Measurements from ENCODE around the gene FSCB. TPM values are rescaled to one million over a fixed set of nuclear protein-coding genes. Genes with fewer than 3 reads are reported as not detected.
A peak's percentile ranks its signal among the peaks of the same experiment; 100 is the strongest.

The FSCB gene
- total RNA-seq, 1 experiment from 2014 or later, result 0.15 TPM

DNA sequence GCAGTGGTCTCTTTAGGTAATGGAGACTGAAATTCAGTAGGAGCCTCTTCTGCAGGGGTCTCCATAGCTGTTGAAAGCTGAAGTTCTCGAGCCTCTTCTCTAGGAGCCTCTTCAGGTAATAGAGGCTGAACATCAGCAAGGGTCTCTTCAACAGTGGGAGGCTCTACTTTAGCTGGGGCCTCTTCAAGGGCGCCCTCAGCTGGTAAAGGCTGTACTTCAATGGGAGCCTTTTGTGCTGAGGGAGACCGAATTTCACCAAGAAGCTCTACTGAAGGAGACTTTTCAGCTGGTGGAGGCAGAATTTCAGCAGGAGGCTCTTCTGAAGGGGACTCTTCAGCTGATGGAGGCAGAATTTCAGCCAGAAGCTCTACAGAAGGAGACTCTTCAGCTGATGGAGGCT is 1.5 kb downstream of the FSCB start:
- no peaks in the 10 kb centered on the region for H3K36me3 ChIP-seq (ENCODE audit: low read depth, low read length)

DNA sequence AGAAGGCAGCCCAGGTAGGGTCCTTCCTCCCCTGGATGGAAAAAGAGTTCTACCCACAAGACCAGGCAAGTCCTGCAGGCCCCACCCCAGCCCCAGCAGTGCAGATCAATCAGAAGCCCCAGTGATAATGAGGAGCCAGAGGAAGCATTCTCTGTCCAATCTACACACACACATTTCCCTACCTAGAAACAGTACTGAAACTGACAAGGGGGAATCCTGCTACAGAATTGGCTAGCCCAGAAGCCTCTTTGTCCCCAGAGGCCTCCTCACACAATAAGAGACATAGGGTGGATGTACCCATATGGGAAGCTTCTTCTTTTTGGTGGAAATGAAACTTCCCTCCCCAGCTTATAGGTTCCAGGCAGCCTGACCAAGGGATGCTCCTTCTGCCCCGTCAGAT is 9.9 kb downstream of the FSCB start:
- Histone ChIP-seq H3K36me3 (ENCODE audit: low read depth, low read length) (no peaks in the 10 kb centered on the region), H3K9me3 (ENCODE audit: low read length) (no peaks in the 10 kb centered on the region), H4K20me1 (ENCODE audit: low read length) (no peaks in the 10 kb centered on the region), H3K4me2 (ENCODE audit: low read length) (no peak overlapping the region), H2AFZ (ENCODE audit: low read length) (no peak overlapping the region), H3K4me3 (ENCODE audit: low read length) (no peak overlapping the region), H3K9me2 (replicated peaks; ENCODE audit: low read length) (no peaks in the 10 kb centered on the region; the same call in 1 of the 2 replicates), H3K27ac (ENCODE audit: low read length) (no peak overlapping the region), H3K4me1 (ENCODE audit: insufficient read depth, low read length) (no peaks in the 10 kb centered on the region), H3F3A (ENCODE audit: low read length, unreplicated experiment) (no peaks in the 10 kb centered on the region), H3K9ac (ENCODE audit: low read length) (no peak overlapping the region), H3K79me2 (ENCODE audit: low read length) (no peaks in the 10 kb centered on the region), H3K27me3 (ENCODE audit: low read length) (no peaks in the 10 kb centered on the region)
- DNase-seq (no peak), ATAC-seq (no peak)
- intact Hi-C loops (cut with micrococcal nuclease), result no loop called here
- POLR2A ChIA-PET (ENCODE audit: unreplicated experiment), result no interaction called here
- CTCF ChIA-PET, result no interaction called here
- TF ChIP-seq, protein P1, sequence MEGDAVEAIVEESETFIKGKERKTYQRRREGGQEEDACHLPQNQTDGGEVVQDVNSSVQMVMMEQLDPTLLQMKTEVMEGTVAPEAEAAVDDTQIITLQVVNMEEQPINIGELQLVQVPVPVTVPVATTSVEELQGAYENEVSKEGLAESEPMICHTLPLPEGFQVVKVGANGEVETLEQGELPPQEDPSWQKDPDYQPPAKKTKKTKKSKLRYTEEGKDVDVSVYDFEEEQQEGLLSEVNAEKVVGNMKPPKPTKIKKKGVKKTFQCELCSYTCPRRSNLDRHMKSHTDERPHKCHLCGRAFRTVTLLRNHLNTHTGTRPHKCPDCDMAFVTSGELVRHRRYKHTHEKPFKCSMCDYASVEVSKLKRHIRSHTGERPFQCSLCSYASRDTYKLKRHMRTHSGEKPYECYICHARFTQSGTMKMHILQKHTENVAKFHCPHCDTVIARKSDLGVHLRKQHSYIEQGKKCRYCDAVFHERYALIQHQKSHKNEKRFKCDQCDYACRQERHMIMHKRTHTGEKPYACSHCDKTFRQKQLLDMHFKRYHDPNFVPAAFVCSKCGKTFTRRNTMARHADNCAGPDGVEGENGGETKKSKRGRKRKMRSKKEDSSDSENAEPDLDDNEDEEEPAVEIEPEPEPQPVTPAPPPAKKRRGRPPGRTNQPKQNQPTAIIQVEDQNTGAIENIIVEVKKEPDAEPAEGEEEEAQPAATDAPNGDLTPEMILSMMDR (conservative IDR thresholded peaks at IDR 0.05; ENCODE audit: low read depth, low read length), result no peak
- TF ChIP-seq EZH2phosphoT487 (IDR thresholded peaks at IDR 0.05; ENCODE audit: borderline replicate concordance, low read length) (no peak), EZH2 (IDR thresholded peaks at IDR 0.05; ENCODE audit: low read length, unreplicated experiment) (no peak)
- no TSS peak for BruUV-seq (replicated peaks)

More for the DNA sequence above, 1.5 kb downstream of the FSCB start:
- H3F3A ChIP-seq (ENCODE audit: low read length, unreplicated experiment), result no peaks in the 10 kb centered on the region
- H3K79me2 ChIP-seq (ENCODE audit: low read length), result no peaks in the 10 kb centered on the region
- no peak overlapping the region for H3K27ac ChIP-seq (ENCODE audit: low read length)
- ATAC-seq, result no peak
- POLR2A ChIA-PET (ENCODE audit: unreplicated experiment), result no interaction called here
- intact Hi-C loops (cut with micrococcal nuclease), result no loop called here
- no peak overlapping the region for H3K4me2 ChIP-seq (ENCODE audit: low read length)
- TF ChIP-seq, protein P1 (conservative IDR thresholded peaks at IDR 0.05; ENCODE audit: low read depth, low read length), result peak; percentile 27; the same call in 1 of the 2 replicates
- no peak for TF ChIP-seq EZH2 (IDR thresholded peaks at IDR 0.05; ENCODE audit: low read length, unreplicated experiment)
- no peak overlapping the region for H2AFZ ChIP-seq (ENCODE audit: low read length)
- H4K20me1 ChIP-seq (ENCODE audit: low read length), result no peaks in the 10 kb centered on the region
- CTCF ChIA-PET, result no interaction called here
- BruUV-seq (replicated peaks), result no TSS peak
- H3K9me2 ChIP-seq (replicated peaks; ENCODE audit: low read length), result 0 out of 2 replicates have a peak, but pooled peaks cover 4% of the 10 kb centered on the region
- H3K9me3 ChIP-seq (ENCODE audit: low read length), result no peaks in the 10 kb centered on the region
- no peaks in the 10 kb centered on the region for H3K4me1 ChIP-seq (ENCODE audit: insufficient read depth, low read length)
- DNase-seq, result no peak
- H3K9ac ChIP-seq (ENCODE audit: low read length), result no peak overlapping the region
- no peak overlapping the region for H3K4me3 ChIP-seq (ENCODE audit: low read length)
- no peaks in the 10 kb centered on the region for H3K27me3 ChIP-seq (ENCODE audit: low read length)

DNA sequence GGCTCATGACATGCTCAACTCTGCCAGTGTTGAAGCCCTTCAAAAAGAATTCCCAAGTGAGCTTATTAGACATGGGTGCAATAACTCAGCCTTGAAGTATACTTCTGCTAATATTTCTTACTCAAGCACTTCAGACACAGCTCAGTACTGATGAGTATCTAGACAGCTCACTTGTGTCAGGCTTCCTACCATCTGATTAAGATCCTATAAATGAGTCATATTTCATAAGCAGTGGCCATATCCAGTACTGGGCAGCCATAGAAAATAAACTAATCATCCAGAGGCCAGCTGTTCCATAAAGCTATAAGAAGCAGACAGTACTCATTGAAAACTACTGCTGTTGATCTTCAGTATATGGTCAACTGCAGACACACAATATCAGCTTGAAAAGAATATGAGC is 12.9 kb downstream of the FSCB start:
- Histone ChIP-seq H3K9ac (ENCODE audit: low read length) (no peak overlapping the region), H4K20me1 (ENCODE audit: low read length) (no peaks in the 10 kb centered on the region), H3K27ac (ENCODE audit: low read length) (no peak overlapping the region), H3K4me3 (ENCODE audit: low read length) (no peak overlapping the region), H3K27me3 (ENCODE audit: low read length) (no peaks in the 10 kb centered on the region), H3K9me2 (replicated peaks; ENCODE audit: low read length) (no peaks in the 10 kb centered on the region; the same call in 1 of the 2 replicates), H3K36me3 (ENCODE audit: low read depth, low read length) (no peaks in the 10 kb centered on the region), H2AFZ (ENCODE audit: low read length) (no peak overlapping the region), H3K9me3 (ENCODE audit: low read length) (no peaks in the 10 kb centered on the region), H3F3A (ENCODE audit: low read length, unreplicated experiment) (no peaks in the 10 kb centered on the region), H3K4me2 (ENCODE audit: low read length) (no peak overlapping the region), H3K79me2 (ENCODE audit: low read length) (no peaks in the 10 kb centered on the region), H3K4me1 (ENCODE audit: insufficient read depth, low read length) (no peaks in the 10 kb centered on the region)
- CTCF ChIA-PET, result interaction anchor here (0.6 kb wide), 1 partner anchor 991 kb away, joined by 4 read pairs; no protein-coding TSS in a partner anchor
- peak; percentile 97 for ATAC-seq
- BruUV-seq (replicated peaks), result no TSS peak
- DNase-seq, result peak; percentile 39
- TF ChIP-seq EZH2 (IDR thresholded peaks at IDR 0.05; ENCODE audit: low read length, unreplicated experiment), result no peak
- TF ChIP-seq, protein P1 (conservative IDR thresholded peaks at IDR 0.05; ENCODE audit: low read depth, low read length), result no peak
- no peak for TF ChIP-seq EZH2phosphoT487 (IDR thresholded peaks at IDR 0.05; ENCODE audit: borderline replicate concordance, low read length)
- POLR2A ChIA-PET (ENCODE audit: unreplicated experiment), result interaction anchor here (0.5 kb wide), 1 partner anchor 259 kb away, joined by 4 read pairs; no protein-coding TSS in a partner anchor
- intact Hi-C loops (cut with micrococcal nuclease), result no loop called here
